NT2/D1 (cell line): ENCODE measurements around the gene PLD1.
"Not testable (repeated sequence)": the region's sequence is repeated elsewhere in the genome, so short reads cannot be mapped to it uniquely, and the experiment has no call there.

Experiments
- DNase-seq: peaks from one replicate; pipeline ENCODE4 v3.0.0-alpha.2; 2011; ENCODE audit warnings: low read depth, low spot score
- H3K27me3 ChIP-seq: 2 replicates; pipeline ENCODE4 v1.6.0; 2011; ENCODE audit warnings: mild to moderate bottlenecking; ENCODE audit not compliant: insufficient read length, insufficient read depth
- H3K36me3 ChIP-seq: 2 replicates; pipeline ENCODE4 v1.6.1; 2011; ENCODE audit warnings: mild to moderate bottlenecking, low read length, mixed read lengths; ENCODE audit not compliant: insufficient read depth, insufficient read length
- H3K4me1 ChIP-seq: 2 replicates; pipeline ENCODE4 v1.5.1; 2011; ENCODE audit not compliant: insufficient read depth, insufficient read length
- H3K4me3 ChIP-seq: 2 replicates; pipeline ENCODE4 v1.5.1; 2011; ENCODE audit warnings: low read depth; ENCODE audit not compliant: insufficient read length
- H3K9ac ChIP-seq: 2 replicates; pipeline ENCODE4 v1.6.0; 2011; ENCODE audit warnings: low read depth; ENCODE audit not compliant: insufficient read length
- H3K9me3 ChIP-seq: 2 replicates; pipeline ENCODE4 v1.5.1; 2011; ENCODE audit warnings: mild to moderate bottlenecking, low read length; ENCODE audit not compliant: insufficient read depth
- SUZ12 ChIP-seq: IDR thresholded peaks from 2 replicates; pipeline ENCODE4 v1.6.1; 2011; ENCODE audit not compliant: insufficient read length, insufficient read depth; ENCODE audit errors: extremely low read depth
- YY1 ChIP-seq: IDR thresholded peaks from 2 replicates; pipeline ENCODE4 v1.6.1; 2011; ENCODE audit not compliant: insufficient read length, insufficient read depth
- ZNF274 ChIP-seq: IDR thresholded peaks from 2 replicates; pipeline ENCODE4 v1.6.1; 2011; ENCODE audit warnings: mild to moderate bottlenecking, low read depth, low read length

The PLD1 gene

GRCh38 chr3:171646357-171647133 is 163.7 kb downstream of the PLD1 start:
- H3K36me3 ChIP-seq, result no peaks in the 10 kb centered on the region
- TF ChIP-seq SUZ12 (no peak), YY1 (no peak), ZNF274 (no peak)
- no peak overlapping the region for H3K9ac ChIP-seq
- H3K4me1 ChIP-seq, result no peaks in the 10 kb centered on the region
- peak; percentile 11 for DNase-seq
- no peak overlapping the region for H3K4me3 ChIP-seq
- H3K27me3 ChIP-seq, result no peaks in the 10 kb centered on the region
- H3K9me3 ChIP-seq, result no peaks in the 10 kb centered on the region

GRCh38 chr3:171644681-171645080 is 165.6 kb downstream of the PLD1 start:
- H3K4me1 ChIP-seq, result no peaks in the 10 kb centered on the region
- no peaks in the 10 kb centered on the region for H3K9me3 ChIP-seq
- DNase-seq, result no peak
- TF ChIP-seq ZNF274 (no peak), YY1 (no peak), SUZ12 (no peak)
- no peak overlapping the region for H3K4me3 ChIP-seq
- H3K27me3 ChIP-seq, result no peaks in the 10 kb centered on the region
- H3K36me3 ChIP-seq, result no peaks in the 10 kb centered on the region
- no peak overlapping the region for H3K9ac ChIP-seq

GRCh38 chr3:171643681-171644080 is 166.6 kb downstream of the PLD1 start:
- TF ChIP-seq YY1 (no peak), ZNF274 (no peak), SUZ12 (no peak)
- H3K4me1 ChIP-seq, result no peaks in the 10 kb centered on the region
- DNase-seq, result no peak
- no peak overlapping the region for H3K9ac ChIP-seq
- no peaks in the 10 kb centered on the region for H3K27me3 ChIP-seq
- no peak overlapping the region for H3K4me3 ChIP-seq
- H3K9me3 ChIP-seq, result no peaks in the 10 kb centered on the region
- no peaks in the 10 kb centered on the region for H3K36me3 ChIP-seq

- no peaks in the 10 kb centered on the region for H3K27me3 ChIP-seq
- no peaks in the 10 kb centered on the region for H3K4me1 ChIP-seq
- TF ChIP-seq YY1 (no peak), ZNF274 (no peak), SUZ12 (no peak)
- no peak overlapping the region for H3K9ac ChIP-seq
- H3K9me3 ChIP-seq, result no peaks in the 10 kb centered on the region
- no peaks in the 10 kb centered on the region for H3K36me3 ChIP-seq
- no peak overlapping the region for H3K4me3 ChIP-seq
- DNase-seq, result no peak
Measured at GRCh38 chr3:171643033-171643432, 167.2 kb downstream of the PLD1 start.

- Histone ChIP-seq H3K27me3 (no peaks in the 10 kb centered on the region), H3K36me3 (no peaks in the 10 kb centered on the region), H3K9me3 (peaks cover 4% of the 10 kb centered on the region; the same call in 1 of the 2 replicates), H3K4me1 (no peaks in the 10 kb centered on the region), H3K9ac (no peak overlapping the region), H3K4me3 (no peak overlapping the region)
- TF ChIP-seq YY1, result no peak
- TF ChIP-seq SUZ12, result no peak
- peak; percentile 16 for DNase-seq
Measured at GRCh38 chr3:171640520-171641412, 169.5 kb downstream of the PLD1 start.

- no peaks in the 10 kb centered on the region for H3K36me3 ChIP-seq
- no peak overlapping the region for H3K4me3 ChIP-seq
- no peaks in the 10 kb centered on the region for H3K4me1 ChIP-seq
- DNase-seq, result no peak
- no peaks in the 10 kb centered on the region for H3K27me3 ChIP-seq
- no peak for TF ChIP-seq SUZ12
- no peak for TF ChIP-seq YY1
- TF ChIP-seq ZNF274, result no peak
- H3K9ac ChIP-seq, result no peak overlapping the region
- peaks cover 7% of the 10 kb centered on the region; the same call in 1 of the 2 replicates for H3K9me3 ChIP-seq
Measured at GRCh38 chr3:171636666-171637065, 173.6 kb downstream of the PLD1 start.

- Histone ChIP-seq H3K9me3 (peaks cover 7% of the 10 kb centered on the region; the same call in 1 of the 2 replicates), H3K36me3 (no peaks in the 10 kb centered on the region), H3K4me3 (no peak overlapping the region), H3K4me1 (no peaks in the 10 kb centered on the region), H3K27me3 (no peaks in the 10 kb centered on the region), H3K9ac (no peak overlapping the region)
- TF ChIP-seq YY1 (no peak), ZNF274 (no peak), SUZ12 (no peak)
- DNase-seq, result no peak
Measured at GRCh38 chr3:171632766-171633165, 177.5 kb downstream of the PLD1 start.

GRCh38 chr3:171626799-171627198 is 183.5 kb downstream of the PLD1 start:
- DNase-seq, H3K27me3 ChIP-seq, H3K4me3 ChIP-seq, H3K36me3 ChIP-seq, H3K4me1 ChIP-seq, H3K9ac ChIP-seq: not testable (repeated sequence)
- H3K9me3 ChIP-seq, result peaks cover 17% of the 10 kb centered on the region
